H9 (cell line): ENCODE data around the gene MTOR. TPM values are rescaled to one million over a fixed set of nuclear protein-coding genes. Genes with fewer than 3 reads are reported as not detected.

Source experiments
- DNase-seq: peaks from one replicate; pipeline ENCODE4 v3.0.0-alpha.2; 2017
- H2AFZ ChIP-seq: one replicate; pipeline ENCODE4 v1.6.1; 2013; ENCODE audit warnings: mild to moderate bottlenecking, low read length, control low read depth, moderate library complexity
- H2AK5ac ChIP-seq: 2 replicates; pipeline ENCODE4 v1.6.1; 2013; ENCODE audit warnings: low read length, control low read depth, mixed read lengths; ENCODE audit not compliant: insufficient read length
- H2BK120ac ChIP-seq: one replicate; pipeline ENCODE4 v1.6.1; 2013; ENCODE audit warnings: low read depth, mild to moderate bottlenecking, low read length, control low read depth, inconsistent platforms; ENCODE audit not compliant: poor library complexity, severe bottlenecking
- H2BK12ac ChIP-seq: 2 replicates; pipeline ENCODE4 v1.6.1; 2013; ENCODE audit warnings: low read length, control low read depth, mixed read lengths, low read depth; ENCODE audit not compliant: insufficient read length
- H2BK15ac ChIP-seq: 2 replicates; pipeline ENCODE4 v1.6.1; 2013; ENCODE audit warnings: low read depth, low read length, control low read depth
- H2BK20ac ChIP-seq: one replicate; pipeline ENCODE4 v1.6.1; 2013; ENCODE audit warnings: low read depth, mild to moderate bottlenecking, low read length, control low read depth, inconsistent platforms; ENCODE audit not compliant: poor library complexity, severe bottlenecking
- H2BK5ac ChIP-seq: 2 replicates; pipeline ENCODE4 v1.6.1; 2013; ENCODE audit warnings: low read length, control low read depth, mixed read lengths; ENCODE audit not compliant: insufficient read length
- H3K14ac ChIP-seq: 2 replicates; pipeline ENCODE4 v1.6.1; 2013; ENCODE audit warnings: low read length, control low read depth; ENCODE audit not compliant: insufficient read depth
- H3K18ac ChIP-seq: 2 replicates; pipeline ENCODE4 v1.6.1; 2013; ENCODE audit warnings: low read depth, mild to moderate bottlenecking, mixed read lengths, low read length, control low read depth; ENCODE audit not compliant: insufficient read length
- H3K23ac ChIP-seq: 2 replicates; pipeline ENCODE4 v1.6.1; 2013; ENCODE audit warnings: low read length, control low read depth, mixed read lengths, low read depth; ENCODE audit not compliant: insufficient read length
- H3K23me2 ChIP-seq: 2 replicates; pipeline ENCODE4 v1.6.1; 2013; ENCODE audit warnings: low read depth, mild to moderate bottlenecking, mixed read lengths, low read length, control low read depth; ENCODE audit not compliant: insufficient read length, poor library complexity, severe bottlenecking
- H3K27ac ChIP-seq: 2 replicates; pipeline ENCODE4 v1.5.1; 2013; ENCODE audit warnings: low read length, control low read depth, mixed read lengths, low read depth; ENCODE audit not compliant: insufficient read length
- H3K27me3 ChIP-seq: 2 replicates; pipeline ENCODE4 v1.6.1; 2013; ENCODE audit warnings: low read length, control low read depth, inconsistent platforms; ENCODE audit not compliant: insufficient read depth
- H3K4ac ChIP-seq: 2 replicates; pipeline ENCODE4 v1.6.1; 2013; ENCODE audit warnings: low read depth, mild to moderate bottlenecking, control low read depth, inconsistent platforms, low read length, moderate library complexity
- H3K4me1 ChIP-seq: 2 replicates; pipeline ENCODE4 v1.6.1; 2013; ENCODE audit warnings: low read length, control low read depth, inconsistent platforms; ENCODE audit not compliant: insufficient read depth
- H3K4me2 ChIP-seq: 2 replicates; pipeline ENCODE4 v1.6.1; 2013; ENCODE audit warnings: low read length, control low read depth, mixed read lengths; ENCODE audit not compliant: insufficient read length, insufficient read depth
- H3K56ac ChIP-seq: 2 replicates; pipeline ENCODE4 v1.6.1; 2013; ENCODE audit warnings: low read depth, mild to moderate bottlenecking, mixed read lengths, low read length, control low read depth; ENCODE audit not compliant: insufficient read length
- H3K79me1 ChIP-seq: 2 replicates; pipeline ENCODE4 v1.6.1; 2013; ENCODE audit warnings: low read depth, mild to moderate bottlenecking, moderate library complexity, low read length, control low read depth, inconsistent platforms; ENCODE audit not compliant: insufficient read depth, poor library complexity, severe bottlenecking
- H3K79me2 ChIP-seq: 2 replicates; pipeline ENCODE4 v1.6.1; 2013; ENCODE audit warnings: low read length, control low read depth, inconsistent platforms; ENCODE audit not compliant: insufficient read depth
- H3K9ac ChIP-seq: 2 replicates; pipeline ENCODE4 v1.6.1; 2013; ENCODE audit warnings: low read length, control low read depth, mixed read lengths; ENCODE audit not compliant: insufficient read length; ENCODE audit errors: extremely low read depth
- H3K9me3 ChIP-seq: one replicate; pipeline ENCODE4 v1.6.1; 2013; ENCODE audit warnings: low read depth, low read length, inconsistent platforms; ENCODE audit not compliant: control insufficient read depth
- H3T11ph ChIP-seq: one replicate; pipeline ENCODE4 v1.6.1; 2013; ENCODE audit warnings: mild to moderate bottlenecking, low read length, control low read depth, inconsistent platforms
- H4K20me1 ChIP-seq: one replicate; pipeline ENCODE4 v1.6.1; 2013; ENCODE audit not compliant: control insufficient read depth, insufficient read length, insufficient read depth
- H4K5ac ChIP-seq: 2 replicates; pipeline ENCODE4 v1.6.1; 2013; ENCODE audit warnings: low read depth, mild to moderate bottlenecking, mixed read lengths, low read length, control low read depth; ENCODE audit not compliant: insufficient read length
- H4K8ac ChIP-seq: replicated peaks from 2 replicates; pipeline ENCODE4 v1.6.1; 2013; ENCODE audit warnings: low read length, control low read depth, mixed read lengths, low read depth; ENCODE audit not compliant: insufficient read length
- H4K91ac ChIP-seq: 2 replicates; pipeline ENCODE4 v1.6.1; 2013; ENCODE audit warnings: low read depth, mild to moderate bottlenecking, moderate library complexity, mixed read lengths, low read length, control low read depth; ENCODE audit not compliant: insufficient read length
- H3K27ac Mint-ChIP-seq, 3 experiments: 2 replicates in 2 of 3; 3 replicates in 1 of 3; pipeline ENCODE4 v1.8.0; 2020 to 2021; ENCODE audit warnings: mixed read lengths in 3 of 3, mild to moderate bottlenecking in 1 of 3, moderate library complexity in 1 of 3
- H3K27me3 Mint-ChIP-seq: 2 replicates; pipeline ENCODE4 v1.8.0; 2021; ENCODE audit warnings: low read depth, mild to moderate bottlenecking, moderate library complexity, mixed read lengths
- H3K36me3 Mint-ChIP-seq, 3 experiments: 2 replicates in 2 of 3; 3 replicates in 1 of 3; pipeline ENCODE4 v1.8.0; 2020 to 2021; ENCODE audit warnings: low read depth in 3 of 3, mixed read lengths in 3 of 3; ENCODE audit not compliant: insufficient read depth in 1 of 3
- H3K4me1 Mint-ChIP-seq, 2 experiments: 2 replicates each; pipeline ENCODE4 v1.8.0; 2020; ENCODE audit warnings: mixed read lengths in 2 of 2
- H3K4me3 Mint-ChIP-seq, 2 experiments: 2 replicates in 1 of 2; 3 replicates in 1 of 2; pipeline ENCODE4 v1.8.0; 2020 to 2021; ENCODE audit warnings: mild to moderate bottlenecking in 2 of 2, mixed read lengths in 2 of 2, moderate library complexity in 1 of 2
- H3K9me3 Mint-ChIP-seq, 2 experiments: 2 replicates in 1 of 2; 3 replicates in 1 of 2; pipeline ENCODE4 v1.8.0; 2020; ENCODE audit warnings: mild to moderate bottlenecking in 2 of 2, mixed read lengths in 2 of 2, moderate library complexity in 1 of 2
- WGBS: extraction: QIAGEN DNeasy Blood & Tissue Kit; methylation state at CpG from one replicate; pipeline ENCODE4 v1.1.7; 2013; ENCODE audit warnings: missing lambda C conversion rate, low lambda C conversion rate, mixed read lengths; ENCODE audit not compliant: insufficient read length; ENCODE audit errors: extremely low coverage; 5-methylcytosine and 5-hydroxymethylcytosine counted together
- total RNA-seq: library from RNA; stranded (reverse); gene quantifications from 2 replicates; pipeline ENCODE4 v1.2.1, GENCODE V29; 2021
- TF ChIP-seq, protein P1 (sequence below): fragments of 200-600 bp; sonication (generic); conservative IDR thresholded peaks from 3 replicates; pipeline ENCODE4 v1.8.0; 2021; ENCODE audit warnings: antibody characterized with exemption, mild to moderate bottlenecking

MTOR gene
- total RNA-seq, 1 experiment from 2014 or later: 67.5 TPM

DNA sequence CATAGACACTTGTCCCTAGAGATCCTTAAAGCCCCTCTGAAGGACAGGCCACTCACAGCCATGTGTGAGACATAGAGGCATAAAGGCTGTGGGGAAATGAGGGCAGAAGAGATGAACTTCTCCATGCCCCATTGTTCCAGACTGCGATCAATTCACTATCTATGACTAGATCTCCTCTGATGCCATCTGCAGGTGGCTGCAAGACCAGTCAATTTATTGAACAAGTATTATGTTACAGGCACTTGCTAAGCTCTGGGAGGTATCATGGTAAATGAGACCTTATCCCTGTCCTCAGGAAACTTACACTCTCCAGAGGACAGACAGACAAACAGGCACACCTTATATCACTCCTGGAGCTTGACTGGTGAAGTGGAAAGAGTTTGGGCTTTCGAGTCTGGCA is 33.6 kb upstream of the MTOR start:
- Histone ChIP-seq H4K20me1 (no peaks in the 10 kb centered on the region), H3K23ac (no peak overlapping the region), H2BK12ac (no peak overlapping the region), H3K79me2 (no peaks in the 10 kb centered on the region), H2BK5ac (no peak overlapping the region), H2AFZ (no peak overlapping the region), H4K8ac (no peak overlapping the region), H3K79me1 (no peaks in the 10 kb centered on the region), H3T11ph (no peak overlapping the region), H3K4me1 (no peaks in the 10 kb centered on the region; the same call in 1 of the 2 replicates), H4K5ac (no peak overlapping the region), H3K27me3 (no peaks in the 10 kb centered on the region), H3K23me2 (no peaks in the 10 kb centered on the region), H3K9ac (no peak overlapping the region), H2AK5ac (no peak overlapping the region), H3K14ac (no peak overlapping the region), H3K4me2 (no peak overlapping the region), H3K9me3 (no peaks in the 10 kb centered on the region), H2BK20ac (no peak overlapping the region), H2BK15ac (no peak overlapping the region), H3K18ac (no peak overlapping the region), H3K4ac (no peak overlapping the region), H3K27ac (no peak overlapping the region), H4K91ac (no peak overlapping the region), H3K56ac (no peak overlapping the region), H2BK120ac (no peak overlapping the region)
- DNase-seq: no peak
- Mint-ChIP-seq H3K27ac (no peak overlapping the region), H3K27me3 (no peaks in the 10 kb centered on the region), H3K4me1 (peaks cover 19 to 20% of the 10 kb centered on the region in 2 experiments), H3K36me3 (peaks cover 11 to 28% (median 11%) of the 10 kb centered on the region in 3 experiments), H3K4me3 (no peak overlapping the region), H3K9me3 (no peaks in the 10 kb centered on the region; a peak in 1 of 5 replicates)
- no CpG with 5 or more reads among the region's 2 CpGs for WGBS
- TF ChIP-seq, protein P1, sequence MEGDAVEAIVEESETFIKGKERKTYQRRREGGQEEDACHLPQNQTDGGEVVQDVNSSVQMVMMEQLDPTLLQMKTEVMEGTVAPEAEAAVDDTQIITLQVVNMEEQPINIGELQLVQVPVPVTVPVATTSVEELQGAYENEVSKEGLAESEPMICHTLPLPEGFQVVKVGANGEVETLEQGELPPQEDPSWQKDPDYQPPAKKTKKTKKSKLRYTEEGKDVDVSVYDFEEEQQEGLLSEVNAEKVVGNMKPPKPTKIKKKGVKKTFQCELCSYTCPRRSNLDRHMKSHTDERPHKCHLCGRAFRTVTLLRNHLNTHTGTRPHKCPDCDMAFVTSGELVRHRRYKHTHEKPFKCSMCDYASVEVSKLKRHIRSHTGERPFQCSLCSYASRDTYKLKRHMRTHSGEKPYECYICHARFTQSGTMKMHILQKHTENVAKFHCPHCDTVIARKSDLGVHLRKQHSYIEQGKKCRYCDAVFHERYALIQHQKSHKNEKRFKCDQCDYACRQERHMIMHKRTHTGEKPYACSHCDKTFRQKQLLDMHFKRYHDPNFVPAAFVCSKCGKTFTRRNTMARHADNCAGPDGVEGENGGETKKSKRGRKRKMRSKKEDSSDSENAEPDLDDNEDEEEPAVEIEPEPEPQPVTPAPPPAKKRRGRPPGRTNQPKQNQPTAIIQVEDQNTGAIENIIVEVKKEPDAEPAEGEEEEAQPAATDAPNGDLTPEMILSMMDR: no peak
